Testis (tissue), 3 donors: ENCODE measurements around the gene TCF7L2. TPM values are rescaled to one million over a fixed set of nuclear protein-coding genes. Genes with fewer than 3 reads are reported as not detected.

Experiments
- DNase-seq: peaks from one replicate; pipeline ENCODE4 v3.0.0-alpha.2; 2019
- H3K27ac ChIP-seq, 2 donors: fragments of 200-600 bp; sonication (generic); one replicate each; pipeline ENCODE4 v1.5.1; 2019
- H3K27me3 ChIP-seq: fragments of 200-600 bp; sonication (generic); one replicate; pipeline ENCODE4 v1.5.1; 2019
- H3K36me3 ChIP-seq: fragments of 200-600 bp; sonication (generic); one replicate; pipeline ENCODE4 v1.5.1; 2017; ENCODE audit warnings: low read depth; ENCODE audit errors: missing control alignments
- H3K4me1 ChIP-seq: fragments of 200-600 bp; sonication (generic); one replicate; pipeline ENCODE4 v1.5.1; 2019
- H3K4me3 ChIP-seq, 2 donors: fragments of 200-600 bp; sonication (generic); one replicate each; pipeline ENCODE4 v1.5.1; 2017 to 2019
- H3K9me3 ChIP-seq: fragments of 200-600 bp; sonication (generic); one replicate; pipeline ENCODE4 v1.5.1; 2017
- POLR2A ChIP-seq: fragments of 450-650 bp; IDR thresholded peaks from one replicate; pipeline ENCODE4 v1.6.1; 2017; ENCODE audit warnings: antibody characterized with exemption, mild to moderate bottlenecking, moderate library complexity
- WGBS, 2 donors: methylation state at CpG; one replicate each; pipeline ENCODE4 v1.1.5; 2018; 5-methylcytosine and 5-hydroxymethylcytosine counted together
- intact Hi-C: fragments of 100-400 bp; cut with DNase I; formaldehyde crosslinking; loops from one replicate; pipeline ENCODE4 v1.15.1; 2023; ENCODE audit warnings: low total_unique reads
- polyA plus RNA-seq: library from polyadenylated mRNA; stranded (reverse); fragments of 350-450 nt; fragmentation: Illumina TruSeq; extraction: RNeasy Lipid Tissue Mini Kit (QIAGEN cat#74804); gene quantifications from one replicate; pipeline ENCODE4 v1.2.3, GENCODE V29; 2014; ENCODE audit warnings: low read depth, low replicate concordance; ENCODE audit not compliant: insufficient read depth
- total RNA-seq, 2 donors: library from RNA; depleted of rRNA; stranded (reverse); fragments of >200 nt; gene quantifications; one replicate each; pipeline ENCODE4 v1.2.3, GENCODE V29; 2016
- TF ChIP-seq, protein P1 (sequence below), 3 experiments: fragments of 450-650 bp in 2 of 3; fragments of 200-600 bp in 1 of 3; sonication (generic) in 1 of 3; IDR thresholded peaks; one replicate each; pipeline ENCODE4 v1.5.1; 2016 to 2019; ENCODE audit warnings: antibody characterized with exemption in 3 of 3, mild to moderate bottlenecking in 2 of 3, moderate library complexity in 1 of 3

The TCF7L2 gene
- total and polyA plus RNA-seq, 3 donors from 2014 or later = 18.5 to 25.4 (median 23.3) TPM

GRCh38 chr10:113022265-113022664 lies 72.2 kb downstream of the TCF7L2 start:
- intact Hi-C loops = no loop called here
- Histone ChIP-seq H3K9me3 (no peaks in the 10 kb centered on the region), H3K27me3 (no peaks in the 10 kb centered on the region), H3K4me3 (no peak overlapping the region), H3K27ac (no peak overlapping the region), H3K36me3 (no peaks in the 10 kb centered on the region), H3K4me1 (peaks cover 3% of the 10 kb centered on the region)
- TF ChIP-seq, protein P1, sequence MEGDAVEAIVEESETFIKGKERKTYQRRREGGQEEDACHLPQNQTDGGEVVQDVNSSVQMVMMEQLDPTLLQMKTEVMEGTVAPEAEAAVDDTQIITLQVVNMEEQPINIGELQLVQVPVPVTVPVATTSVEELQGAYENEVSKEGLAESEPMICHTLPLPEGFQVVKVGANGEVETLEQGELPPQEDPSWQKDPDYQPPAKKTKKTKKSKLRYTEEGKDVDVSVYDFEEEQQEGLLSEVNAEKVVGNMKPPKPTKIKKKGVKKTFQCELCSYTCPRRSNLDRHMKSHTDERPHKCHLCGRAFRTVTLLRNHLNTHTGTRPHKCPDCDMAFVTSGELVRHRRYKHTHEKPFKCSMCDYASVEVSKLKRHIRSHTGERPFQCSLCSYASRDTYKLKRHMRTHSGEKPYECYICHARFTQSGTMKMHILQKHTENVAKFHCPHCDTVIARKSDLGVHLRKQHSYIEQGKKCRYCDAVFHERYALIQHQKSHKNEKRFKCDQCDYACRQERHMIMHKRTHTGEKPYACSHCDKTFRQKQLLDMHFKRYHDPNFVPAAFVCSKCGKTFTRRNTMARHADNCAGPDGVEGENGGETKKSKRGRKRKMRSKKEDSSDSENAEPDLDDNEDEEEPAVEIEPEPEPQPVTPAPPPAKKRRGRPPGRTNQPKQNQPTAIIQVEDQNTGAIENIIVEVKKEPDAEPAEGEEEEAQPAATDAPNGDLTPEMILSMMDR (IDR thresholded peaks at IDR 0.05) = no peak
- TF ChIP-seq POLR2A = no peak
- no peak for DNase-seq
- WGBS, 2 donors = 77% methylated on average over 7 of the region's 7 CpGs

DNA sequence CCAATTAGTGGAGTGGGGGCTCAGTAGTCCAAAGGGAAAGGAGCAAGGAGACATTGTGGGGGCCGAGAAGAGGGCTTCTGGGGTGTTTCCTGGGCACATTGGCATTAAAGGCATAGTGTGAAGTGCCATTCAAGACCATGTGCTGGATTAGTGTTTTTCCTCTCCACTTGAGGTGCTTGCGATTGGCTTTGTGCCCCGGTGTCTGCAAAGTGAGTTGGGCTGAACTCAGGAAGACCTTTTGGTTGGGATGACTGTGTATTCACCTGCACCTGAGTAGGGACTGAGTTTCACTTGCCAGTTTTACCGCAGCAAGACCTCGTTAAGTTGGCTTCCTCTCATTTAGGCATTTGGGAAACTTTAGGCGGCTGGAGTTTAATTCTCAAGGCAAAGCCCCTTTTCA lies 73.0 kb downstream of the TCF7L2 start:
- no peak for TF ChIP-seq POLR2A
- TF ChIP-seq, protein P1 (IDR thresholded peaks at IDR 0.05) = no peak
- whole genome bisulfite sequencing, 2 donors = 87 to 92% methylated on average over 6 of the region's 6 CpGs

DNA sequence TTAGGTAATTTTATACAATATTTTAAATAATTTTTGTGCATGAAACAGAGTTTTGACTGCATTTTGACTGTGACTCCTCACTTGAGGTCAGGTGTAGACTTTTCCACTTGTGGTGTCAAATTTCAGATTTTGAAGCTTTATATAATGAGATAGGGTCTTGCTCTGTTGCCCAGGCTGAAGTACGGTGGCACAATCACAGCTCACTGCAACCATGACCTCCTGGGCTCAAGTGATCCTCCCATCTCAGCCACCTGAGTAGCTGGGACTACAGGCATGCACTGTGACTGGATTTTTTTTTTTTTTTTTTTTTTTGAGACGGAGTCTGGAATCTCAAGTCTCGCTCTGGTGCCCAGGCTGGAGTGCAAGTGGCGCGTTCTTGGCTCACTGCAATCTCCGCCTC lies 74.9 kb downstream of the TCF7L2 start:
- Histone ChIP-seq H3K36me3 (no peaks in the 10 kb centered on the region), H3K4me3 (no peak overlapping the region), H3K4me1 (peaks cover 18% of the 10 kb centered on the region), H3K9me3 (no peaks in the 10 kb centered on the region), H3K27me3 (no peaks in the 10 kb centered on the region), H3K27ac (no peak overlapping the region)
- intact Hi-C loops = no loop called here
- WGBS, 2 donors = 97 to 100% methylated on average over 3 to 6 of the region's 6 CpGs
- no peak for TF ChIP-seq POLR2A
- TF ChIP-seq, protein P1 (IDR thresholded peaks at IDR 0.05) = no peak
- DNase-seq = no peak

More for the DNA sequence above, 73.0 kb downstream of the TCF7L2 start:
- intact Hi-C loops = no loop called here
- no peak for DNase-seq
- no peaks in the 10 kb centered on the region for H3K9me3 ChIP-seq
- H3K4me3 ChIP-seq = no peak overlapping the region
- H3K27me3 ChIP-seq = no peaks in the 10 kb centered on the region
- H3K27ac ChIP-seq = no peak overlapping the region
- peaks cover 9% of the 10 kb centered on the region for H3K4me1 ChIP-seq
- no peaks in the 10 kb centered on the region for H3K36me3 ChIP-seq

GRCh38 chr10:113025487-113025886 lies 75.4 kb downstream of the TCF7L2 start:
- WGBS, 2 donors = 93 to 99% methylated on average over 6 of the region's 6 CpGs
- intact Hi-C loops = no loop called here

GRCh38 chr10:113026679-113027078 lies 76.6 kb downstream of the TCF7L2 start:
- no peak for DNase-seq
- no peak overlapping the region for H3K4me3 ChIP-seq
- H3K27me3 ChIP-seq = no peaks in the 10 kb centered on the region
- no peaks in the 10 kb centered on the region for H3K9me3 ChIP-seq
- intact Hi-C loops = no loop called here
- no peaks in the 10 kb centered on the region for H3K36me3 ChIP-seq
- peaks cover 15% of the 10 kb centered on the region for H3K4me1 ChIP-seq
- no peak for TF ChIP-seq POLR2A
- TF ChIP-seq, protein P1 (IDR thresholded peaks at IDR 0.05) = no peak
- no peak overlapping the region for H3K27ac ChIP-seq
- 68 to 72% methylated on average over 4 of the region's 4 CpGs for WGBS, 2 donors

More at GRCh38 chr10:113025487-113025886, 75.4 kb downstream of the TCF7L2 start:
- H3K27ac ChIP-seq = no peak overlapping the region
- DNase-seq = no peak
- TF ChIP-seq, protein P1 (IDR thresholded peaks at IDR 0.05) = no peak
- TF ChIP-seq POLR2A = no peak
- H3K27me3 ChIP-seq = no peaks in the 10 kb centered on the region
- H3K36me3 ChIP-seq = no peaks in the 10 kb centered on the region
- H3K4me3 ChIP-seq = no peak overlapping the region
- H3K4me1 ChIP-seq = peaks cover 17% of the 10 kb centered on the region
- no peaks in the 10 kb centered on the region for H3K9me3 ChIP-seq
